ENCODE results near the gene CDS2.

- TF ChIP-seq SUZ12 (IDR thresholded peaks at IDR 0.05; ENCODE audit: extremely low read depth, insufficient read depth, insufficient read length) (no peak), ZNF274 (IDR thresholded peaks at IDR 0.05; ENCODE audit: low read depth, low read length) (no peak), YY1 (IDR thresholded peaks at IDR 0.05; ENCODE audit: insufficient read depth, insufficient read length) (no peak)
Measured at GRCh38 chr20:5146099-5146668, 19.4 kb downstream of the CDS2 start.

Data from NT2/D1 (cell line).